Heart right ventricle (tissue), 16 donors: Measurements from ENCODE around the gene AGBL1. TPM values are rescaled to one million over a fixed set of nuclear protein-coding genes. Genes with fewer than 3 reads are reported as not detected.

Experiments
- ATAC-seq, 8 donors: fragments of 200-7000 bp; cut with Tn5 transposase; one replicate each; pipeline ENCODE4 v1.9.1; 2020; ENCODE audit warnings: mild to moderate bottlenecking in 8 of 8, moderate library complexity in 8 of 8, moderate number of reproducible peaks in 1 of 8
- DNase-seq, 2 donors: peaks; one replicate each; pipeline ENCODE4 v3.0.0-alpha.2; 2020
- H3K27ac ChIP-seq, 10 donors: fragments of 200-600 bp; sonication (generic) in 2 of 10; one replicate each; pipeline versions ENCODE4 v1.5.0 to v1.8.0; 2020 to 2022; ENCODE audit warnings: mild to moderate bottlenecking in 3 of 10
- H3K27me3 ChIP-seq, 7 donors: fragments of 200-600 bp; one replicate each; pipeline ENCODE4 v1.8.0; 2021 to 2022; ENCODE audit warnings: mild to moderate bottlenecking in 2 of 7
- H3K36me3 ChIP-seq, 9 donors: fragments of 200-600 bp; sonication (generic) in 1 of 9; one replicate each; pipeline versions ENCODE4 v1.5.0 to v1.8.0; 2020 to 2022; ENCODE audit warnings: mild to moderate bottlenecking in 2 of 9
- H3K4me1 ChIP-seq, 9 donors: fragments of 200-600 bp; sonication (generic) in 1 of 9; one replicate each; pipeline versions ENCODE4 v1.5.0 to v1.8.0; 2020 to 2022; ENCODE audit warnings: mild to moderate bottlenecking in 4 of 9
- H3K4me3 ChIP-seq, 10 donors: fragments of 200-600 bp; sonication (generic) in 2 of 10; one replicate each; pipeline versions ENCODE4 v1.5.0 to v1.8.0; 2020 to 2022; ENCODE audit warnings: mild to moderate bottlenecking in 7 of 10, moderate library complexity in 2 of 10
- H3K9me3 ChIP-seq, 11 donors: fragments of 200-600 bp in 10 of 11; sonication (generic) in 2 of 11; one replicate each; pipeline versions ENCODE4 v1.5.0 to v1.8.0; 2013 to 2022; ENCODE audit warnings: mild to moderate bottlenecking in 2 of 11, control low read depth in 1 of 11, moderate library complexity in 1 of 11
- CTCF ChIP-seq, 9 donors: fragments of 200-600 bp; sonication (generic) in 2 of 9; IDR thresholded peaks; one replicate each; pipeline versions ENCODE4 v1.5.0 to v1.8.0; 2021 to 2022; ENCODE audit warnings: antibody characterized with exemption in 9 of 9, mild to moderate bottlenecking in 5 of 9, moderate library complexity in 1 of 9
- WGBS, 2 donors: extraction: QIAGEN DNeasy Blood & Tissue Kit; methylation state at CpG; one replicate each; pipeline ENCODE4 v1.1.7; 2013; ENCODE audit warnings: inconsistent platforms in 1 of 2; 5-methylcytosine and 5-hydroxymethylcytosine counted together
- intact Hi-C, 10 donors: fragments of 100-400 bp; cut with DNase I; formaldehyde crosslinking; loops; one replicate each; pipeline versions ENCODE4 v1.11.1 to v1.14.2; 2022
- polyA plus RNA-seq, 2 donors: library from polyadenylated mRNA; stranded (reverse); fragments of 200-250 nt; gene quantifications; one replicate each; pipeline ENCODE4 v1.2.3, GENCODE V29; 2013
- total RNA-seq, 10 donors: library from RNA; stranded (reverse); fragmentation: NEBNext Ultra II Directional in 3 of 10; extraction: Animal tissue kit (Norgen Biotek cat#: 25700) in 3 of 10; gene quantifications; one replicate each; pipeline versions ENCODE4 v1.2.1 to v1.2.4, GENCODE V29; 2021 to 2023
- donor health status: Arrhythmogenic right ventricular cardiomyopathy.
- donor health status: ischemic (EF 13 %, LVEDD 7.1; RV severe dilation, severe dysfunction).
- donor health status: healthy with polysubstance abuse.
- donor health status: DM: no; HTN: yes; CAD: no.
- donor health status: DM: no; HTN: no; CAD: no.
- donor health status: ischemic (EF 25% LVEDD 6.9; RV normal size, moderate dysfunction).
- donor health status: ischemic (EF 25% LVEDD 5.7; RV mildly dilated, moderate dysfunction).
- donor health status: healthy.
- donor health status: DM: yes; HTN: yes; CAD: no.
- donor health status: Ischemic cardiomyopathy.
- donor health status: ischemic (EF 35%, LVEDD 5.7; RV mildly dilated, moderate dysfunction).
- donor health status: nonischemic (EF 11% LVEDD 7.7; RV severe dilation, severe dysfunction).
- donor health status: DM: yes; HTN: yes; CAD: no.
- donor health status: PGD.
- donor health status: ischemic (EF 29% LVEDD 5.4; RV normal size, mild dysfunction).
- donor health status: nonischemic (EF 23%, LVEDD 6.1; RV moderate dilation, normal function).

AGBL1 gene
- total and polyA plus RNA-seq, 12 donors, result 0.02 to 0.13 (median 0.09) TPM; not detected in 7

GRCh38 chr15:86691091-86691663, 611.5 kb downstream of the AGBL1 start:
- ATAC-seq, result no peak
- 32 to 36% methylated on average over 2 of the region's 2 CpGs for WGBS, 2 donors
- H3K9me3 ChIP-seq, result peaks cover 0 to 5% (median 0%) of the 10 kb centered on the region in 11 donors
- H3K4me1 ChIP-seq, result no peaks in the 10 kb centered on the region
- TF ChIP-seq CTCF (IDR thresholded peaks at IDR 0.05), result peak in 5 of 9 donors; percentile 12 to 40 (median 25)
- intact Hi-C loops, result loop anchor here in 1 of 10 donors (10.0 kb wide), 1 partner anchor 94 kb away; no protein-coding TSS in a partner anchor
- H3K27me3 ChIP-seq, result no peaks in the 10 kb centered on the region
- H3K36me3 ChIP-seq, result no peaks in the 10 kb centered on the region
- H3K27ac ChIP-seq, result no peak overlapping the region
- no peak overlapping the region for H3K4me3 ChIP-seq
- no peak for DNase-seq

DNA sequence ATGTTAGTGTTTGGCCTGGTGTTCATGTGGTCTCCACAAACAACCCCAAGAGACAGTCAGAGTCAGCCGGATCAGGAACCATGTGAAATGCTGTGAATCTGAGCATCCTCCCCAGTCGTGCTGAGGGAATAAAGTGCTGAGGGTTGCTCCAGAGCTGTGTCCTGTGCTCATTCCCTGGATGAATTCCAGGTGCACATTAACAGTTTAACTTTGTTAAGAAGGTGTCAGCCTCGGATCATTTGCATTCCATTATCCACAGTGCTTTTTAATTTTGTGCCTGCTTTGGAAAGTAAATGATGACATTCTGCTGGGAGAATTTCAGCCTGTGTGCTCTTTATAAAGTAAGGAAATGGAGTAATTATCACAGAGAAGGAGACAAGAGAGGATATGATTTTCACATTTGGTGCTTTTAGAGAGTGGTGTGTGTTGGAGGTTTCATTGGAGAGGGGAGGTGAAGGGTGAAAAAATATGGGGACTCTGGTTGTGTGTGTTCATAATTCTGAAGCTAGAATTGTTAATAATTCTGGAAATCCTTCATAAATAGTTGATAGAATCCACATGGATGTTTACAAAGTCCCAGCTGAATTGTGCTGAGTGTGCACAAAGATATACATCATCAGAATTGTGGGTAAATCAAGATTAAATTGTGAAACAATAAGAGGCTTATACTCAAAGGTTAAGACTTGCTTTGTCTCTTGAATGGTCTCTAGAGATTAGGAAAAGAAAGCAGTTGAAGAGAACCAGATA, 621.4 kb downstream of the AGBL1 start:
- Histone ChIP-seq H3K27ac (no peak overlapping the region), H3K36me3 (no peaks in the 10 kb centered on the region), H3K9me3 (peaks cover 0 to 3% (median 0%) of the 10 kb centered on the region in 11 donors), H3K27me3 (peaks cover 0 to 4% (median 0%) of the 10 kb centered on the region in 7 donors), H3K4me1 (no peaks in the 10 kb centered on the region), H3K4me3 (no peak overlapping the region)
- TF ChIP-seq CTCF (IDR thresholded peaks at IDR 0.05), result no peak
- no peak for DNase-seq
- ATAC-seq, result no peak
- 44 to 51% methylated on average over 3 of the region's 3 CpGs for WGBS, 2 donors
- intact Hi-C loops, result no loop called here

DNA sequence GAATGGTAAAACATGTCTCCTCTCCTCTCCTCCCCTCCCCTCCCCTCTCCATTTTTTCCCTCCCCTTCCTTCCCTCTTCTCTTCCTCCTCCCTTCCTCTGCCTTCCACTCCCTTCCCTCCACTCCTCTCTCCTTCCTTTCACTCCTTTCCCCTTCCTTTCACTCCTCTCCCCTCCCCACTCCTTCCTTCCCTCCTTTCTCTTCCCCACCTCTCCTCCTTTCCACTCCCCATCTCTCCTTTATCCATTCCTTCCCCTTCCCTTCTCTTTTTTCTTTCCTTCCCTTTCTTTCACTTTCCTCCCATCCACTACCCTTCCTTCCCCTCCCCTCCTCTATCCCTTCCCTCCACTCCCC, 621.9 kb downstream of the AGBL1 start:
- TF ChIP-seq CTCF (IDR thresholded peaks at IDR 0.05), result no peak

DNA sequence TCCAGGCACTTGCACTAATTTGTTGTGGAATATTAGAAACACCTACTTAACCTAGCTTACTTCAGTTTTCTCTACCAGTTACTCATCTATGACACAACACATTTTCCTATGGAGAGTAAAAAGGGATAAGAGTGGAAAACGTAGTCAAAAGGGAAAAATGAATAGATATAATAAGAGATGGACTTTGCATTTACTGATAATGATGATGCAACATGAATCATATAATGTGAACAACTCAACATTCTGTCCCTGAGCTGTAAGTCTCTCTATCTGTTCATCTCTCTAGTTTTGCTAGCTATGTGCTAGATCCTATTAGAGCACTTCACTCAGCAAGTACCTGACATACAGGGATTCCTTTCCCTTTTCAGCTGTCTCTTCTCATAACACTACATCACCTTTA, 627.1 kb downstream of the AGBL1 start:
- WGBS, 2 donors, result 52 to 60% methylated on average over 1 of the region's 1 CpG
- DNase-seq, result no peak
- Histone ChIP-seq H3K4me3 (no peak overlapping the region), H3K36me3 (no peaks in the 10 kb centered on the region), H3K9me3 (no peaks in the 10 kb centered on the region), H3K27ac (no peak overlapping the region), H3K4me1 (no peaks in the 10 kb centered on the region), H3K27me3 (peaks cover 0 to 4% (median 0%) of the 10 kb centered on the region in 7 donors)
- ATAC-seq, result no peak
- intact Hi-C loops, result no loop called here
- no peak for TF ChIP-seq CTCF (IDR thresholded peaks at IDR 0.05)

More for the DNA sequence above, 621.9 kb downstream of the AGBL1 start:
- Histone ChIP-seq H3K27me3 (peaks cover 0 to 4% (median 0%) of the 10 kb centered on the region in 7 donors), H3K4me3 (no peak overlapping the region), H3K27ac (no peak overlapping the region), H3K9me3 (peaks cover 0 to 3% (median 0%) of the 10 kb centered on the region in 11 donors), H3K4me1 (no peaks in the 10 kb centered on the region), H3K36me3 (no peaks in the 10 kb centered on the region)
- DNase-seq (no peak), ATAC-seq (no peak)
- intact Hi-C loops, result no loop called here
